Fibroblast of villous mesenchyme (primary cell): ENCODE data around the gene SEC61G. TPM values are rescaled to one million over a fixed set of nuclear protein-coding genes. Genes with fewer than 3 reads are reported as not detected.

Experiments
- DNase-seq: peaks from one replicate; pipeline ENCODE4 v3.0.0-alpha.2; 2010; ENCODE audit warnings: low read depth
- H3K4me3 ChIP-seq: 2 replicates; pipeline ENCODE4 v1.5.1; 2011; ENCODE audit warnings: low read depth, mild to moderate bottlenecking, low read length
- total RNA-seq: library from RNA; depleted of rRNA; stranded (reverse); fragments of >200 nt; gene quantifications from 2 replicates; pipeline ENCODE4 v1.2.3, GENCODE V29; 2012
- TF ChIP-seq, protein P1 (sequence below): IDR thresholded peaks from 2 replicates; pipeline ENCODE4 v1.5.1; 2012; ENCODE audit warnings: low read depth, mild to moderate bottlenecking, low read length; ENCODE audit not compliant: insufficient read depth

The SEC61G gene
- total RNA-seq, 1 donor, result 240 TPM

DNA sequence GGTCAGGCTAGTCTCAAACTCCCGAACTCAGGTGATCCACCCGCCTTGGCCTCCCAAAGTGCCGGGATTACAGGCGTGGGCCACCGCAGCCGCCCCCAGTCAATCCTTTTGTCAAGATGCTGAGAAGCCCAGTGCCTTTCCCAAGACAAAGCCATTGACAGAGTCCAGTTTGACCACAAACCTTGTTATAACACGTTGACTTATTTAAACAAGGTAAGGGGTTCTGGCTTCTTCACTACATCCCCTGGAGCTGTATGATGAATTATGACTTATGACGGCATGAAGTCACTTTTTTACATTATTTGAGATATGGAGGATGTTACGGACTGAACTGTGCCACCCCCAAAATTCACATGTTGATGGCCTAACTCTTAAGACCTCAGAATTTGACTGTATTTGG lies 5.8 kb upstream of the SEC61G start:
- DNase-seq, result no peak
- H3K4me3 ChIP-seq, result no peak overlapping the region
- TF ChIP-seq, protein P1, sequence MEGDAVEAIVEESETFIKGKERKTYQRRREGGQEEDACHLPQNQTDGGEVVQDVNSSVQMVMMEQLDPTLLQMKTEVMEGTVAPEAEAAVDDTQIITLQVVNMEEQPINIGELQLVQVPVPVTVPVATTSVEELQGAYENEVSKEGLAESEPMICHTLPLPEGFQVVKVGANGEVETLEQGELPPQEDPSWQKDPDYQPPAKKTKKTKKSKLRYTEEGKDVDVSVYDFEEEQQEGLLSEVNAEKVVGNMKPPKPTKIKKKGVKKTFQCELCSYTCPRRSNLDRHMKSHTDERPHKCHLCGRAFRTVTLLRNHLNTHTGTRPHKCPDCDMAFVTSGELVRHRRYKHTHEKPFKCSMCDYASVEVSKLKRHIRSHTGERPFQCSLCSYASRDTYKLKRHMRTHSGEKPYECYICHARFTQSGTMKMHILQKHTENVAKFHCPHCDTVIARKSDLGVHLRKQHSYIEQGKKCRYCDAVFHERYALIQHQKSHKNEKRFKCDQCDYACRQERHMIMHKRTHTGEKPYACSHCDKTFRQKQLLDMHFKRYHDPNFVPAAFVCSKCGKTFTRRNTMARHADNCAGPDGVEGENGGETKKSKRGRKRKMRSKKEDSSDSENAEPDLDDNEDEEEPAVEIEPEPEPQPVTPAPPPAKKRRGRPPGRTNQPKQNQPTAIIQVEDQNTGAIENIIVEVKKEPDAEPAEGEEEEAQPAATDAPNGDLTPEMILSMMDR, result no peak

DNA sequence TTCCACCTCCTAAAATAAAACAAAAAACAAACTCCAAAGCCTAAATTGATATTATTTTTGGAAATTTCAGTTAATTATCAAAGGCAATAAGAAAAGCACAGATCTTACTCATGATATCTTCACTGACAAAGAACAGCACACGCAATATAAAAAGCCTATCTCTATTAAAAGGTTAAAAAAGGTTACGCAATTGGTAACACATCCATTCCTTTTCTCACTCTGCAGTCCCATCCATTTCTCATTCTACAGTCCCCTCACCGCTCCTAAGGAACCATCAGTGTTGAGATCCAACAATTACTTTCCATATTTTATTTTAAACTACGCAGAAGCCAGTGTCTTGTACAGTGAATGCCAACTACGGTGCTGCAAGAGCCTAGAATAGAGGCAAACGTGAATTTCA lies 1.3 kb downstream of the SEC61G start:
- no peak for DNase-seq
- TF ChIP-seq, protein P1, result no peak

GRCh38 chr7:54749200-54749599 lies 9.8 kb downstream of the SEC61G start:
- no peak overlapping the region for H3K4me3 ChIP-seq

More for the DNA sequence above, 1.3 kb downstream of the SEC61G start:
- H3K4me3 ChIP-seq, result peak overlapping the region; percentile 94

DNA sequence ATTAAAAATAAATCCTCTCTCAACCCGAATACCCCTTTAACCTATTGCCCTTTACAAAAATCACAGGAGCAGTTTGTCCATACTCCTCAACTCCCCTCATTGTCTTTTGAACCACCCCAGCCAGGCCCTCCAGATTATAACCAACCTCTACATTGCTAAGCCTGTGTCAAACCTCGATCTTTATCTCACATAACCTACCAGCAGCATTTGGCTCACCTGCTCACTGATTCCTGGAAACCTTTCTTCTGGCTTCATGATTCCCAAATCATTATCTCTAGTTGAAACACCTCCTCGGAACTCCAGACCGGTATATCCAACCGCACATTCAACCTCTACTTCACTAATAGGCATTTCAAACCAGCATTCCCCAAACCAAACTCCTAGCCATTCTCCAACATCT lies 11.8 kb downstream of the SEC61G start:
- no peak for DNase-seq
- TF ChIP-seq, protein P1, result no peak
- no peak overlapping the region for H3K4me3 ChIP-seq

More at GRCh38 chr7:54749200-54749599, 9.8 kb downstream of the SEC61G start:
- TF ChIP-seq, protein P1, result no peak
- DNase-seq, result no peak

- H3K4me3 ChIP-seq, result no peak overlapping the region
- TF ChIP-seq, protein P1, result no peak
- DNase-seq, result peak; percentile 60
These were observed 15.4 kb downstream of the SEC61G start for GRCh38 chr7:54743580-54743979.

GRCh38 chr7:54738737-54739136 lies 20.3 kb downstream of the SEC61G start:
- DNase-seq, result no peak
- TF ChIP-seq, protein P1, result no peak
- no peak overlapping the region for H3K4me3 ChIP-seq

DNA sequence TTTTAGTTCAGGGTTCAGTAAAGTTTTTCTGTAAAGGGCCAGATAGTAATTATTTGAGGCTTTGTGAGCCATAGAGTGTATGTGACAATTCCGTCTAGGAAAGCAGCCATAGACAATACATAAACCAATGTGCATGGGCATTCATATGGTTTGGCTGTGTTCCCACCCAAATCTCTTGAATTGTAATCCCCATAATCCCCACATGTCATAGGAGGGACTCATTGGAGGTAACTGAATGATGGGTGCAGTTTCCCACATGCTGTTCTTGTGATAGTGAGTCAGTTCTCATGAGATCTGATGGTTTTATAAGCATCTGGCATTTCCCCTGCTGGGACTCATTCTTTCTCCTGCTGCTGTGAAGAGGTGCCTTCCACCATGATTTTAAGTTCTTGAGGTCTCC lies 29.9 kb downstream of the SEC61G start:
- H3K4me3 ChIP-seq, result no peak overlapping the region
- peak; percentile 3 for DNase-seq
- TF ChIP-seq, protein P1, result no peak
